ENCODE measurements around the gene TNIP1.

GRCh38 chr5:151033217-151033934, 47.5 kb downstream of the TNIP1 start:
- TF ChIP-seq CTCF (IDR thresholded peaks at IDR 0.05; ENCODE audit: borderline replicate concordance, extremely low read depth, low read length, poor library complexity, severe bottlenecking), result no peak
- no peak for TF ChIP-seq EZH2 (IDR thresholded peaks at IDR 0.05; ENCODE audit: borderline replicate concordance, low read depth, low read length, severe bottlenecking)

Data from DND-41 (cell line).